ENCODE measurements around the gene EIF5.

- TF ChIP-seq ZNF248 (tag by site-specific recombination; IDR thresholded peaks at IDR 0.05) (no peak), CTCF (tag by site-specific recombination; IDR thresholded peaks at IDR 0.05) (no peak), MEIS1 (CRISPR knock-in tag; IDR thresholded peaks at IDR 0.05; ENCODE audit: borderline replicate concordance) (no peak), ZNF335 (tag by site-specific recombination; conservative IDR thresholded peaks at IDR 0.05) (no peak), ZEB2 (tag by site-specific recombination; IDR thresholded peaks at IDR 0.05) (no peak), ZNF670 (tag by site-specific recombination; IDR thresholded peaks at IDR 0.05; ENCODE audit: low read depth) (no peak), ZNF488 (tag by site-specific recombination; IDR thresholded peaks at IDR 0.05) (no peak), ZNF121 (tag by site-specific recombination; IDR thresholded peaks at IDR 0.05) (no peak), HOXA7 (CRISPR knock-in tag; IDR thresholded peaks at IDR 0.05; ENCODE audit: borderline replicate concordance) (no peak)
- TF ChIP-seq, protein P1, sequence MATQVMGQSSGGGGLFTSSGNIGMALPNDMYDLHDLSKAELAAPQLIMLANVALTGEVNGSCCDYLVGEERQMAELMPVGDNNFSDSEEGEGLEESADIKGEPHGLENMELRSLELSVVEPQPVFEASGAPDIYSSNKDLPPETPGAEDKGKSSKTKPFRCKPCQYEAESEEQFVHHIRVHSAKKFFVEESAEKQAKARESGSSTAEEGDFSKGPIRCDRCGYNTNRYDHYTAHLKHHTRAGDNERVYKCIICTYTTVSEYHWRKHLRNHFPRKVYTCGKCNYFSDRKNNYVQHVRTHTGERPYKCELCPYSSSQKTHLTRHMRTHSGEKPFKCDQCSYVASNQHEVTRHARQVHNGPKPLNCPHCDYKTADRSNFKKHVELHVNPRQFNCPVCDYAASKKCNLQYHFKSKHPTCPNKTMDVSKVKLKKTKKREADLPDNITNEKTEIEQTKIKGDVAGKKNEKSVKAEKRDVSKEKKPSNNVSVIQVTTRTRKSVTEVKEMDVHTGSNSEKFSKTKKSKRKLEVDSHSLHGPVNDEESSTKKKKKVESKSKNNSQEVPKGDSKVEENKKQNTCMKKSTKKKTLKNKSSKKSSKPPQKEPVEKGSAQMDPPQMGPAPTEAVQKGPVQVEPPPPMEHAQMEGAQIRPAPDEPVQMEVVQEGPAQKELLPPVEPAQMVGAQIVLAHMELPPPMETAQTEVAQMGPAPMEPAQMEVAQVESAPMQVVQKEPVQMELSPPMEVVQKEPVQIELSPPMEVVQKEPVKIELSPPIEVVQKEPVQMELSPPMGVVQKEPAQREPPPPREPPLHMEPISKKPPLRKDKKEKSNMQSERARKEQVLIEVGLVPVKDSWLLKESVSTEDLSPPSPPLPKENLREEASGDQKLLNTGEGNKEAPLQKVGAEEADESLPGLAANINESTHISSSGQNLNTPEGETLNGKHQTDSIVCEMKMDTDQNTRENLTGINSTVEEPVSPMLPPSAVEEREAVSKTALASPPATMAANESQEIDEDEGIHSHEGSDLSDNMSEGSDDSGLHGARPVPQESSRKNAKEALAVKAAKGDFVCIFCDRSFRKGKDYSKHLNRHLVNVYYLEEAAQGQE (tag by site-specific recombination; IDR thresholded peaks at IDR 0.05): no peak
Observed at GRCh38 chr14:103318750-103319419, 15.2 kb upstream of the EIF5 start.
